VCaP (cell line): ENCODE data around the gene GAL3ST2.

ENCODE experiments used
- H3K27ac ChIP-seq: fragments of 450-650 bp; 2 replicates; pipeline ENCODE4 v1.5.1; 2017
- TF ChIP-seq, protein P1 (sequence below): fragments of 450-650 bp; conservative IDR thresholded peaks from 2 replicates; pipeline ENCODE4 v1.5.1; 2017; ENCODE audit warnings: mild to moderate bottlenecking, moderate library complexity

Gene GAL3ST2

DNA sequence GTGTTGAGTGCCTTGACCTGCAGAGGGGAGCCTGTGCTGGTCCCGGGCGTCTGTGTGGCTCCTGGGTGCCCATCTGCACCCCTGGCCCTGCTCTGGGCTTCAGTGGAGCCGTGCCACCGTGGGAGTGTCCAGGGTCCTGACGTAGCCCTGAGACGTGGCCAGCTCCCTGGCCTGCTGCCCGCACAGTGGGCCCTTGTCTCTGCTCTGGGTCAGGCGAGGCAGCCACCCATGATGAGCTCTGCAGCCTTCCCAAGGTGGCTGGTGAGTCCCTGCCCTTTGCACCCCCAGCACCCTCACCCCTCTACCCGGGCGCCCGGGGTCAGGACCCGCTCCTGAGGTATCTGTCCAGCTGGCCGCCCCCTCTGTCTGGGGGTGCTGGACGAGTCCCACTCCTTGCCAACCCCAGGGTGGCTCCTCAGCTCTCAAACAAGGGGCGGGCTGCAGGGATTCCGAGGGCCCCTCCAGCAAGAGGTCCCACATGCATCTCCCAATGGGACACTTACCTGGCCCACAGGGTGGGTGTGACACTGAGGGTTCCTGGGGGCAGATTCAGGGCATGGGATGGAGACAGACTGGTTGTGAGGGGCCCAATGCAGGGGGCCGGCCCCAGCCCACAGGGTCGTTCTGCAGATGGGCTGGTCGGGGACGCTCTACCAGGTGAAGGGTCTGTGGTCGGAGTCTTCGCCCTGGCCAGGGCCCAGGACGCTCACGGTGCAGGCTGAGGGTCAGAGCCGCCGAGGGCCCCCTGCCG lies 34.8 kb downstream of the GAL3ST2 start:
- TF ChIP-seq, protein P1, sequence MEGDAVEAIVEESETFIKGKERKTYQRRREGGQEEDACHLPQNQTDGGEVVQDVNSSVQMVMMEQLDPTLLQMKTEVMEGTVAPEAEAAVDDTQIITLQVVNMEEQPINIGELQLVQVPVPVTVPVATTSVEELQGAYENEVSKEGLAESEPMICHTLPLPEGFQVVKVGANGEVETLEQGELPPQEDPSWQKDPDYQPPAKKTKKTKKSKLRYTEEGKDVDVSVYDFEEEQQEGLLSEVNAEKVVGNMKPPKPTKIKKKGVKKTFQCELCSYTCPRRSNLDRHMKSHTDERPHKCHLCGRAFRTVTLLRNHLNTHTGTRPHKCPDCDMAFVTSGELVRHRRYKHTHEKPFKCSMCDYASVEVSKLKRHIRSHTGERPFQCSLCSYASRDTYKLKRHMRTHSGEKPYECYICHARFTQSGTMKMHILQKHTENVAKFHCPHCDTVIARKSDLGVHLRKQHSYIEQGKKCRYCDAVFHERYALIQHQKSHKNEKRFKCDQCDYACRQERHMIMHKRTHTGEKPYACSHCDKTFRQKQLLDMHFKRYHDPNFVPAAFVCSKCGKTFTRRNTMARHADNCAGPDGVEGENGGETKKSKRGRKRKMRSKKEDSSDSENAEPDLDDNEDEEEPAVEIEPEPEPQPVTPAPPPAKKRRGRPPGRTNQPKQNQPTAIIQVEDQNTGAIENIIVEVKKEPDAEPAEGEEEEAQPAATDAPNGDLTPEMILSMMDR = no peak
- no peak overlapping the region for H3K27ac ChIP-seq

DNA sequence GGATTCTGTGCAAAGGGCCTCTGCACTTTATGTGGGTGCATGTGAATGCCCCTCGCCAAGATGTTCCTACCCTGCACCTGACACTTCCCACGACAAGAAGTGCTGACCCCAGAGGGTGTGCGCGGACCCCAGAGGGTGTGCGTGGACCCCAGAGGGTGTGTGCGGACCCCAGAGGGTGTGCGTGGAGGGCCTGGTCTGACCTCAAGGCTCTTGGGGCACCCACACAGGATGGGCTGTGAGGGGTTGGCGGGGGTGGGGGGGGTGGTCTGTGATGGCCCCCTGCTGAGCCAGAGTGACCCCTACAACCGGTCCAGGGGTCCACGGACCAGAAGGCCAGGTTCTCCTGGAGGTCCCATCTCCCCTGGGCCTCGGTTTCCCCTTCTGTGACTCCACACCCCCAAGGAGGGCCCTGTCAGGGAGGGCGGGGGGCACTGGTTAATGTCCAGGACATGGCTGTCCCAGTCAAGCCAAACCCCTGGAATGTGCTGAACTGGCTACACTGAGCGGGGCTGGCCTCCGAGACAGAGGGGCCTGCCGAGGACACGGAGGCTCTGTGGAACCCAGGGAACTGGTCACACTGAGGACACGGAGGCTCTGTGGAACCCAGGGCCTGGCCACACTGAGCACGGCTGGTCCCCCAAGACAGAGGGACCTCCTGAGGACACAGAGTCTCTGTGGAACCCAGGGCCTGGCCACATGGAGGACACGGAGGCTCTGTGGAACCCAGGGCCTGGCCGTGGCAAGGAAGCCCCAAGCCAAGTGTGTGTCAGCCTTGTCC lies 35.5 kb downstream of the GAL3ST2 start:
- H3K27ac ChIP-seq = no peak overlapping the region
- TF ChIP-seq, protein P1 = no peak

DNA sequence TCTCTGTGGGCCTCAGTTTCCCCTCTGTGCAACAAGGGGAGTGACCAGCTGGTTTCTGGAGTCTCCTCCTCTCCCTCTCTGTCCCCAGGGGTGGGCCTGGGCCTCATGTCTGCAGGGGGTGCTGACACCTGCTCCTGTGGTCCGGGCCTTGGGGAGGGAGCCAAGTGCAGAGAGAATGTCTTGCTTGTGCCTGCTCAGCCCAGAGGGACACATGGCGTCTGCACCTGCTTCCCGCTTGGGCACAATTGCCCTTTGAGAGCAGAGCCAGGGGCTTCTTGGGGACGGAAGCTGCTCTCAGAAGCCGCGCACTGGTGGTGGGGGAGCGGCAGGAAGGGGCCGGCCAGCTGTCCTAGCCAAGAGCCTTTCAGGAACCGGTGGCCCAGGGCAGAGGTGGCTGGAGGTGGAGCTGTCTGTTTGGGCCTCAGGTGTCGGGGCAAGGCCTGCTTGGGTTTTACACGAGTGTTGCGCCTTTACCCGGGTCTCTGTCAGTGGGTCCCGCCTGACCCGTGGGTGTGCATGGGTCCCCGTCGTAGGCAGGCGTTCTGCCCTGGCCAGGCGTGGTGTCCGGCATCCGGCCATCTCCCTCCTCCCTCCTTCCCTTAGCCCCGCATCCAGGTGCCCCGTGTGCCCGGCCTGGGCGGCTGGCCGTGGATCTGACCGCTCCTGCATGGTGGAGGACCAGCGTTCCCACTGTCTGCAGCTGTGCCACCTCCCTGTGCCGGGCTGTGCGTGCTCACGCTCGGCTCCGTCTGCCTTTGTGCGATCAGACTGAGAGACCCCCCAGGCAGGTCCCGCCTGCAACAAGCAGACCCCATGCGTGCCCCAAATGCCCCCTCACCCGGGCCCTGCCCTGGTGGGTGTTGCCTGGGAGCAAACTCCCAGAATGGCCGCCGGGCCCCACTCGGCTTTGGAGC lies 36.4 kb downstream of the GAL3ST2 start:
- no peak overlapping the region for H3K27ac ChIP-seq
- TF ChIP-seq, protein P1 = no peak

DNA sequence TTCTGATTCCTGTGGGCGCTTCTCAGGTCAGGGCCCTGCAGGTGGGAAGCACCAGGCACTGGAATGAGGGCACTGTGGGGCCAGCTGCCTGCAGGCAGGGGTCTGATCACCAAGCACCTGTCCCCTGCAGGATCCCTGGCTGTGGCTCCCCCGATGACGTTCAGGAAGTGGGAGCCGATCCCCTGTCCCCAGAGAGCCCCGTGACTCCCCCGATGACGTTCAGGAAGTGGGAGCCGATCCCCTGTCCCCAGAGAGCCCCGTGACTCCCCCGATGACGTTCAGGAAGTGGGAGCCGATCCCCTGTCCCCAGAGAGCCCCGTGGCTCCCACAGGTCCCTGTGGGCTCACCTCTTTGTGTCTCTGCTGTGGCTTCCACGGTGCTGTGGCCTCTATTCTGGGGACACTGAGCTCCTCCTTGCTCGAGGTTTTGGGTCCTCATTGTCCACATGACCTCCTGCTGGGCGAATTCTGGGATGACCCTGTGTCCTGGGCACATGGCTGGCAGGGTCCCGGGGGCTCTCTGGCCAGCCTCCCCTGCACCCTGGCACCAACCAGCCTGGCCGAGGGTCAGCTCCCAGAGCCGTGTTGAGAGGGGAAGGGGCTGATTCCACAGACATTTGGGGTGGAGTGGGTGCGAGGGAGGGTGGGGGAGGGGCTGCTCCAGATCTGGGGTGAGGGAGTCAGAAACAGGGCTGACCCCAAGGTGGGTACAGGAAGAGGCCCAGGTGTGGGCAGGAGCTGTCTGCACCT lies 37.2 kb downstream of the GAL3ST2 start:
- TF ChIP-seq, protein P1 = no peak
- no peak overlapping the region for H3K27ac ChIP-seq

DNA sequence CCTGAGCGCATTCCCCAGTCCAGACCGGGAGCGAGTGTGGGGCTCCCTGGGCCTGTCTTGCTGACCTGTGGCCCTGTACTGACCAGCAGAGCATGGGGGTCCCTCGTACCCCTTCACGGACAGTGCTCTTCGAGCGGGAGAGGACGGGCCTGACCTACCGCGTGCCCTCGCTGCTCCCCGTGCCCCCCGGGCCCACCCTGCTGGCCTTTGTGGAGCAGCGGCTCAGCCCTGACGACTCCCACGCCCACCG lies 37.7 kb downstream of the GAL3ST2 start:
- TF ChIP-seq, protein P1 = no peak
- no peak overlapping the region for H3K27ac ChIP-seq

DNA sequence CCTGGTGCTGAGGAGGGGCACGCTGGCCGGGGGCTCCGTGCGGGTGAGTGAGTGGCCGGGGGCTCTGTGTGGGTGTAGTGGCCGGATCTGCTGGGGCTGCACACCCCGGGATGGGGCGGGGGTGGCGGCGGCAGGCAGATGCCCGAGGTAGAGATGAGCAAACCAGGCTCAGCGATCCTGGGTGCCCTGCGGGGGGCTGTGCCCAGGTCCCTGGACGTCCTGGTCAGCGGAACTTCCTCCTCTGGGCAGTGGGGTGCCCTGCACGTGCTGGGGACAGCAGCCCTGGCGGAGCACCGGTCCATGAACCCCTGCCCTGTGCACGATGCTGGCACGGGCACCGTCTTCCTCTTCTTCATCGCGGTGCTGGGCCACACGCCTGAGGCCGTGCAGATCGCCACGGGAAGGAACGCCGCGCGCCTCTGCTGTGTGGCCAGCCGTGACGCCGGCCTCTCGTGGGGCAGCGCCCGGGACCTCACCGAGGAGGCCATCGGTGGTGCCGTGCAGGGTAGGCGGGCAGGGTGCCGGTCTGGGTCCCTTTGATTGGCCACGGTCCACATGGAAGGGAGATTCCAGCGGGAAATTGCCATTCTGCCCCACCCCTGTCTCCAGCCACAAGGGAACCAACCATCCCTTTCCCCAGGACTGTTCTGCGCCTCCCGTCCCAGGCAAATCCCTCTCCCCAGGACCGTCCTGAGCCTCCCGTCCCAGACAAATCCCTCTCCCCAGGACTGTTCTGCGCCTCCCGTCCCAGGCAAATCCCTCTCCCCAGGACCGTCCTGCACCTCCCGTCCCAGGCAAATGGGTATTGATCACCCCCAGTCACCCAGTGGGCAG lies 38.2 kb downstream of the GAL3ST2 start:
- TF ChIP-seq, protein P1 = no peak
- H3K27ac ChIP-seq = no peak overlapping the region
